ENCODE measurements around the gene ITPR1.

The ITPR1 gene

GRCh38 chr3:4533489-4534443 lies 40.6 kb downstream of the ITPR1 start:
- TF ChIP-seq POLR2AphosphoS5 (IDR thresholded peaks at IDR 0.05; ENCODE audit: low read depth, low read length) (no peak), FOXP2 (optimal IDR thresholded peaks at IDR 0.05; ENCODE audit: borderline replicate concordance, extremely low read depth, extremely low read length, insufficient read depth) (no peak), TAF1 (IDR thresholded peaks at IDR 0.05; ENCODE audit: borderline replicate concordance, insufficient read depth, low read length) (no peak), REST (IDR thresholded peaks at IDR 0.05; ENCODE audit: insufficient read depth in 1 of 2, low read depth in 2 of 2, low read length in 2 of 2) (no peak), SIN3A (IDR thresholded peaks at IDR 0.05; ENCODE audit: borderline replicate concordance, insufficient read depth, low read length) (no peak)

GRCh38 chr3:4534906-4535305 lies 41.8 kb downstream of the ITPR1 start:
- TF ChIP-seq FOXP2 (optimal IDR thresholded peaks at IDR 0.05; ENCODE audit: borderline replicate concordance, extremely low read depth, extremely low read length, insufficient read depth) = no peak
- TF ChIP-seq REST (IDR thresholded peaks at IDR 0.05; ENCODE audit: insufficient read depth in 1 of 2, low read depth in 2 of 2, low read length in 2 of 2) = no peak
- no peak for TF ChIP-seq POLR2AphosphoS5 (IDR thresholded peaks at IDR 0.05; ENCODE audit: low read depth, low read length)

- no peak for TF ChIP-seq SIN3A (IDR thresholded peaks at IDR 0.05; ENCODE audit: borderline replicate concordance, insufficient read depth, low read length)
- no peak for TF ChIP-seq FOXP2 (optimal IDR thresholded peaks at IDR 0.05; ENCODE audit: borderline replicate concordance, extremely low read depth, extremely low read length, insufficient read depth)
- TF ChIP-seq REST (IDR thresholded peaks at IDR 0.05; ENCODE audit: insufficient read depth in 1 of 2, low read depth in 2 of 2, low read length in 2 of 2) = no peak
- TF ChIP-seq TAF1 (IDR thresholded peaks at IDR 0.05; ENCODE audit: borderline replicate concordance, insufficient read depth, low read length) = no peak
- TF ChIP-seq POLR2AphosphoS5 (IDR thresholded peaks at IDR 0.05; ENCODE audit: low read depth, low read length) = no peak
Measured at GRCh38 chr3:4536260-4536659, 43.1 kb downstream of the ITPR1 start.

GRCh38 chr3:4540267-4540666 lies 47.1 kb downstream of the ITPR1 start:
- no peak for TF ChIP-seq FOXP2 (optimal IDR thresholded peaks at IDR 0.05; ENCODE audit: borderline replicate concordance, extremely low read depth, extremely low read length, insufficient read depth)
- no peak for TF ChIP-seq TAF1 (IDR thresholded peaks at IDR 0.05; ENCODE audit: borderline replicate concordance, insufficient read depth, low read length)
- no peak for TF ChIP-seq SIN3A (IDR thresholded peaks at IDR 0.05; ENCODE audit: borderline replicate concordance, insufficient read depth, low read length)
- TF ChIP-seq POLR2AphosphoS5 (IDR thresholded peaks at IDR 0.05; ENCODE audit: low read depth, low read length) = no peak
- TF ChIP-seq REST (IDR thresholded peaks at IDR 0.05; ENCODE audit: insufficient read depth in 1 of 2, low read depth in 2 of 2, low read length in 2 of 2) = no peak

Measured in PFSK-1 (cell line).